ENCODE results near the gene BRD9. TPM values are rescaled to one million over a fixed set of nuclear protein-coding genes. Genes with fewer than 3 reads are reported as not detected.
"Not testable (repeated sequence)": the region's sequence is repeated elsewhere in the genome, so short reads cannot be mapped to it uniquely, and the experiment has no call there.

BRD9 gene
- total and polyA plus RNA-seq, 10 donors, result 26.5 to 82.9 (median 39.1) TPM

- H3K27ac ChIP-seq; H3K4me1 ChIP-seq; H3K27me3 ChIP-seq (replicated peaks in 1 of 7); H3K4me3 ChIP-seq; H3K36me3 ChIP-seq; H3K9me3 ChIP-seq; intact Hi-C loops (cut with DNase I; ENCODE audit: low total_unique reads): not testable (repeated sequence)
- 83 to 90% (median 89%) methylated on average over 22 to 28 of the region's 32 CpGs for WGBS, 5 donors
- peak; percentile 75 for DNase-seq
These were observed 50.0 kb downstream of the BRD9 start for GRCh38 chr5:842402-843221.

- H3K4me3 ChIP-seq; H3K27me3 ChIP-seq (replicated peaks in 1 of 7); H3K9me3 ChIP-seq; H3K27ac ChIP-seq; H3K36me3 ChIP-seq; intact Hi-C loops (cut with DNase I; ENCODE audit: low total_unique reads); H3K4me1 ChIP-seq: not testable (repeated sequence)
- peak; percentile 59 for DNase-seq
- WGBS, 5 donors, result 67 to 78% (median 73%) methylated on average over 10 to 14 of the region's 15 CpGs
These were observed 50.8 kb downstream of the BRD9 start for GRCh38 chr5:841531-842401.

DNA sequence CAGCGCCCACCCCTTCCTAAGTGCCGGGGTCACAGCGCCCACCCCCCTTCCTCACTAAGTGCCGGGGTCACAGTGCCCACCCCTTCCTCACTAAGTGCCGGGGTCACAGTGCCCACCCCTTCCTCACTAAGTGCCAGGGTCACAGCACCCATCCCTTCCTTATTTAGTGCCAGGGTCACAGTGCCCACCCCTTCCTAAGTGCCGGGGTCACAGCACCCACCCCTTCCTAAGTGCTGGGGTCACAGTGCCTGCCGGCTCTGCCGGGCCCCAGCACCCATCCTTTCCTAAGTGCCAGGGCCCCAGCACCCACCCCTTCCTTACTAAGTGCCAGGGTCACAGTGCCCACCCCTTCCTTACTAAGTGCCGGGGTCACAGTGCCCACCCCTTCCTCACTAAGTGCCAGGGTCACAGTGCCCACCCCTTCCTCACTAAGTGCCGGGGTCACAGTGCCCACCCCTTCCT lies 51.6 kb downstream of the BRD9 start:
- H3K4me1 ChIP-seq; H3K27ac ChIP-seq; intact Hi-C loops (cut with DNase I; ENCODE audit: low total_unique reads); H3K36me3 ChIP-seq; H3K4me3 ChIP-seq; H3K27me3 ChIP-seq (replicated peaks in 1 of 7); H3K9me3 ChIP-seq: not testable (repeated sequence)
- DNase-seq, result peak; percentile 31
- WGBS, 5 donors, result 74 to 82% (median 79%) methylated on average over 8 to 10 of the region's 10 CpGs

GRCh38 chr5:840118-840973 lies 52.3 kb downstream of the BRD9 start:
- H3K9me3 ChIP-seq; H3K36me3 ChIP-seq; H3K27ac ChIP-seq; H3K4me3 ChIP-seq; H3K4me1 ChIP-seq; H3K27me3 ChIP-seq (replicated peaks in 1 of 7); intact Hi-C loops (cut with DNase I; ENCODE audit: low total_unique reads): not testable (repeated sequence)
- WGBS, 5 donors, result 75 to 88% (median 86%) methylated on average over 21 of the region's 21 CpGs
- DNase-seq, result peak; percentile 72

DNA sequence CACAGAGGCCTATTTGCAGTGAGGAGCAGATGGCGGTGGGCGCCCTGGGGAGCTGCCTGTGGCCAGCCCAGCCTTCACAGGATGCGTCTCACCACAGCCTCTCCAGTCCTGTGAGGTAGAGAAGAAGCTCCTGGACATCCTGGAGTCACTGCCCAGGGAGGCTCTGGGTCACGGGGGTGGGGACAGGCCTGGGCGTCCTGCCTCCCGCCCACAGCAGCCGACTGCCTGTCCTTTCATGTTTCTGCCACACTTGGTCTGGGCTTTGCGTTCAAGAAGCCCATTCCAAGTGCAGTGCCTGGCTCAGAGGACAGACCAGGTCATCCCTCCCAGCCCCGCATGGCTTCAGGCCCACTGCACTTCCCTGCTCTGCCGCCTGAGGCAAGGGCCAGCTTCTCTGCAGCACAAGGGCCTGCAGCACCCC lies 54.2 kb downstream of the BRD9 start:
- H3K36me3 ChIP-seq; H3K27me3 ChIP-seq (replicated peaks in 1 of 7); H3K9me3 ChIP-seq; H3K27ac ChIP-seq; H3K4me3 ChIP-seq; H3K4me1 ChIP-seq; intact Hi-C loops (cut with DNase I; ENCODE audit: low total_unique reads): not testable (repeated sequence)
- WGBS, 5 donors, result 83 to 87% (median 87%) methylated on average over 6 to 10 of the region's 10 CpGs
- DNase-seq, result peak; percentile 68

DNA sequence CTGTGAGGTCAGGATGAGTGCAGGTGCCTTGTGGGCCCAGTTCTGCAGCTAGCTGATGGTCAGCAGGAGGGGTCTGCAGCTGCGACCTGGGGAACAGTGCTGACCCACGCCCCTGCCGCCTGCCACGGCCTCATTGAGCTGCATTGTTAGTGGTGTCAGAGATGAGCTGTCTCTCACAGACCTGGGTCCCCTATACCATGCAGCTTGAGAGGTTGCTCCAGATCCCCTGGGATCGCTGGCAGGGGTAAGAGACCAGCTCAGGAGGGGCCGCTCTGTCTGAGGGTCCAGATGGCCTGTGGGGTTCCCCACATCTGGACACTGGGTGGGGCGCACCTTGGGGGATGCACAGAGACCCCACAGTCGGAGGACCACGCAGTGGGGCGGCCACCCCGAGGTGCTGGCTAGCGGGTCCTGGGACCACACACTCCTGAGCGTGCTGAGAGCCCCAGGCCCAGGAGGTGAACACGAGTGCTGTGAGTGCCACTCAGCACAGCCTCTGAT lies 54.9 kb downstream of the BRD9 start:
- H3K27ac ChIP-seq; H3K4me1 ChIP-seq; H3K4me3 ChIP-seq; intact Hi-C loops (cut with DNase I; ENCODE audit: low total_unique reads); H3K36me3 ChIP-seq; H3K9me3 ChIP-seq; H3K27me3 ChIP-seq (replicated peaks in 1 of 7): not testable (repeated sequence)
- DNase-seq, result peak; percentile 69
- WGBS, 5 donors, result 92 to 100% (median 96%) methylated on average over 1 to 14 of the region's 14 CpGs

GRCh38 chr5:835933-836612 lies 56.5 kb downstream of the BRD9 start:
- DNase-seq; H3K4me1 ChIP-seq; H3K27ac ChIP-seq; H3K4me3 ChIP-seq; H3K9me3 ChIP-seq; intact Hi-C loops (cut with DNase I; ENCODE audit: low total_unique reads); H3K36me3 ChIP-seq; H3K27me3 ChIP-seq (replicated peaks in 1 of 7): not testable (repeated sequence)
- WGBS, 5 donors, result 38 to 64% (median 44%) methylated on average over 7 of the region's 7 CpGs

GRCh38 chr5:834013-834412 lies 58.6 kb downstream of the BRD9 start:
- H3K27me3 ChIP-seq (replicated peaks in 1 of 7); H3K4me3 ChIP-seq; H3K4me1 ChIP-seq; H3K27ac ChIP-seq; intact Hi-C loops (cut with DNase I; ENCODE audit: low total_unique reads); DNase-seq; H3K36me3 ChIP-seq; H3K9me3 ChIP-seq: not testable (repeated sequence)
- WGBS, 5 donors, result 68 to 79% (median 78%) methylated on average over 2 of the region's 2 CpGs

- whole genome bisulfite sequencing, 5 donors, result 92 to 97% (median 93%) methylated on average over 17 to 19 of the region's 19 CpGs
- DNase-seq; H3K4me3 ChIP-seq; H3K9me3 ChIP-seq; H3K4me1 ChIP-seq; intact Hi-C loops (cut with DNase I; ENCODE audit: low total_unique reads); H3K27me3 ChIP-seq (replicated peaks in 1 of 7); H3K36me3 ChIP-seq; H3K27ac ChIP-seq: not testable (repeated sequence)
These were observed 64.4 kb downstream of the BRD9 start for GRCh38 chr5:828194-828593.

DNA sequence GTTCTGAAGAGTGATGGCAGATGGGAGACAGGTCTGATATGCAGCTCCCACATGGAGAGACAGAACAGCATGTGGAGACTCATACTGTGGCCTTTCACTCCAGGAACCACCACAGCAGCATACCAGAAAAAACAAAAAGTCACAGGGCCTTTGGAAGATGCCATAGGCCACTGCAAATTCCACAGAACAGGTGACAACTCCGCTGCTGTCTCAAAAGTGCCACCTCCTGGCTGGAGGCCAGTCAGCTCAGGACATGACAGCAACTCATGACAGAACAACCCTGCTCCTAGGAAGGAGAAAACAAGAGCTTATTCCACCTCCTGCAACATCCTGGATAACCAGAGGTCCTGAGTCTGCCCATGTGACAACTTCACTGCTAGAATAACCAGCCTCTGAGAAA lies 67.1 kb downstream of the BRD9 start:
- H3K9me3 ChIP-seq; H3K4me1 ChIP-seq; H3K4me3 ChIP-seq; H3K27ac ChIP-seq; H3K36me3 ChIP-seq; intact Hi-C loops (cut with DNase I; ENCODE audit: low total_unique reads); DNase-seq; H3K27me3 ChIP-seq (replicated peaks in 1 of 7): not testable (repeated sequence)
- WGBS, 5 donors, result 0 to 71% (median 43%) methylated on average over 1 of the region's 1 CpG
